MM.1S (cell line): ENCODE results near the gene PGBD5.

Experiments used
- EZH2 ChIP-seq: fragments of 300-600 bp; sonication (generic); optimal IDR thresholded peaks from 2 replicates; pipeline ENCODE3; 2017; ENCODE audit warnings: low read depth, mild to moderate bottlenecking, antibody characterized with exemption, low read length, mixed read lengths
- TF ChIP-seq, protein P1 (sequence below): fragments of 300-600 bp; sonication (generic); IDR thresholded peaks from 2 replicates; pipeline ENCODE4 v1.5.1; 2016; ENCODE audit warnings: antibody characterized with exemption, low read length, mixed read lengths

GRCh38 chr1:230394134-230394533 lies 32.0 kb downstream of the PGBD5 start:
- TF ChIP-seq, protein P1, sequence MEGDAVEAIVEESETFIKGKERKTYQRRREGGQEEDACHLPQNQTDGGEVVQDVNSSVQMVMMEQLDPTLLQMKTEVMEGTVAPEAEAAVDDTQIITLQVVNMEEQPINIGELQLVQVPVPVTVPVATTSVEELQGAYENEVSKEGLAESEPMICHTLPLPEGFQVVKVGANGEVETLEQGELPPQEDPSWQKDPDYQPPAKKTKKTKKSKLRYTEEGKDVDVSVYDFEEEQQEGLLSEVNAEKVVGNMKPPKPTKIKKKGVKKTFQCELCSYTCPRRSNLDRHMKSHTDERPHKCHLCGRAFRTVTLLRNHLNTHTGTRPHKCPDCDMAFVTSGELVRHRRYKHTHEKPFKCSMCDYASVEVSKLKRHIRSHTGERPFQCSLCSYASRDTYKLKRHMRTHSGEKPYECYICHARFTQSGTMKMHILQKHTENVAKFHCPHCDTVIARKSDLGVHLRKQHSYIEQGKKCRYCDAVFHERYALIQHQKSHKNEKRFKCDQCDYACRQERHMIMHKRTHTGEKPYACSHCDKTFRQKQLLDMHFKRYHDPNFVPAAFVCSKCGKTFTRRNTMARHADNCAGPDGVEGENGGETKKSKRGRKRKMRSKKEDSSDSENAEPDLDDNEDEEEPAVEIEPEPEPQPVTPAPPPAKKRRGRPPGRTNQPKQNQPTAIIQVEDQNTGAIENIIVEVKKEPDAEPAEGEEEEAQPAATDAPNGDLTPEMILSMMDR: no peak
- TF ChIP-seq EZH2: no peak
